Gastroesophageal sphincter (tissue), 4 donors: ENCODE results near the gene FAM110D. TPM values are rescaled to one million over a fixed set of nuclear protein-coding genes. Genes with fewer than 3 reads are reported as not detected.

Experiments used
- ATAC-seq: fragments of 150-250 bp; one replicate; pipeline ENCODE4 v1.9.1; 2016; ENCODE audit warnings: mild to moderate bottlenecking, moderate library complexity
- H3K27ac ChIP-seq, 4 donors: fragments of 200-600 bp; sonication (generic) in 3 of 4; 1 replicate in 3 of 4; 2 replicates in 1 of 4; pipeline ENCODE4 v1.5.1; 2016 to 2019
- H3K27me3 ChIP-seq: fragments of 200-600 bp; sonication (generic); one replicate; pipeline ENCODE4 v1.5.1; 2019
- H3K36me3 ChIP-seq, 2 donors: fragments of 200-600 bp; sonication (generic); one replicate each; pipeline ENCODE4 v1.5.1; 2019; ENCODE audit warnings: control low read depth in 1 of 2
- H3K4me1 ChIP-seq, 3 donors: fragments of 200-600 bp; sonication (generic); 1 replicate in 2 of 3; 2 replicates in 1 of 3; pipeline ENCODE4 v1.5.1; 2016 to 2019; ENCODE audit warnings: control low read depth in 2 of 3
- H3K4me3 ChIP-seq, 2 donors: fragments of 200-600 bp; sonication (generic); one replicate each; pipeline ENCODE4 v1.5.1; 2019; ENCODE audit warnings: mild to moderate bottlenecking in 1 of 2, moderate library complexity in 1 of 2
- H3K9me3 ChIP-seq, 3 donors: fragments of 200-600 bp; sonication (generic); one replicate each; pipeline ENCODE4 v1.5.1; 2017 to 2019; ENCODE audit warnings: control low read depth in 2 of 3
- EP300 ChIP-seq: sonication (generic); formaldehyde crosslinking; IDR thresholded peaks from one replicate; pipeline ENCODE4 v1.6.1; 2017; ENCODE audit warnings: antibody characterized with exemption, mild to moderate bottlenecking
- POLR2A ChIP-seq, 2 donors: fragments of 450-650 bp; IDR thresholded peaks; one replicate each; pipeline ENCODE4 v1.6.1; 2017; ENCODE audit warnings: antibody characterized with exemption in 2 of 2, mild to moderate bottlenecking in 2 of 2, moderate library complexity in 1 of 2
- POLR2AphosphoS5 ChIP-seq: sonication (generic); formaldehyde crosslinking; IDR thresholded peaks from one replicate; pipeline ENCODE4 v1.6.1; 2017; ENCODE audit warnings: antibody characterized with exemption
- WGBS, 2 donors: methylation state at CpG; one replicate each; pipeline ENCODE4 v1.1.5; 2018; ENCODE audit warnings: low coverage in 1 of 2; 5-methylcytosine and 5-hydroxymethylcytosine counted together
- total RNA-seq, 4 donors: library from RNA; depleted of rRNA; stranded (reverse); fragments of >200 nt; gene quantifications; one replicate each; pipeline ENCODE4 v1.1.0, GENCODE V29; 2016
- TF ChIP-seq, protein P1 (sequence below), 4 experiments: fragments of 200-600 bp in 2 of 4; fragments of 450-650 bp in 2 of 4; sonication (generic) in 1 of 4; IDR thresholded peaks; one replicate each; pipeline ENCODE4 v1.5.1; 2017 to 2019; ENCODE audit warnings: antibody characterized with exemption in 4 of 4, mild to moderate bottlenecking in 2 of 4, moderate library complexity in 2 of 4

The FAM110D gene
- total RNA-seq, 4 donors from 2014 or later, result 3.4 to 12.5 (median 7.7) TPM

DNA sequence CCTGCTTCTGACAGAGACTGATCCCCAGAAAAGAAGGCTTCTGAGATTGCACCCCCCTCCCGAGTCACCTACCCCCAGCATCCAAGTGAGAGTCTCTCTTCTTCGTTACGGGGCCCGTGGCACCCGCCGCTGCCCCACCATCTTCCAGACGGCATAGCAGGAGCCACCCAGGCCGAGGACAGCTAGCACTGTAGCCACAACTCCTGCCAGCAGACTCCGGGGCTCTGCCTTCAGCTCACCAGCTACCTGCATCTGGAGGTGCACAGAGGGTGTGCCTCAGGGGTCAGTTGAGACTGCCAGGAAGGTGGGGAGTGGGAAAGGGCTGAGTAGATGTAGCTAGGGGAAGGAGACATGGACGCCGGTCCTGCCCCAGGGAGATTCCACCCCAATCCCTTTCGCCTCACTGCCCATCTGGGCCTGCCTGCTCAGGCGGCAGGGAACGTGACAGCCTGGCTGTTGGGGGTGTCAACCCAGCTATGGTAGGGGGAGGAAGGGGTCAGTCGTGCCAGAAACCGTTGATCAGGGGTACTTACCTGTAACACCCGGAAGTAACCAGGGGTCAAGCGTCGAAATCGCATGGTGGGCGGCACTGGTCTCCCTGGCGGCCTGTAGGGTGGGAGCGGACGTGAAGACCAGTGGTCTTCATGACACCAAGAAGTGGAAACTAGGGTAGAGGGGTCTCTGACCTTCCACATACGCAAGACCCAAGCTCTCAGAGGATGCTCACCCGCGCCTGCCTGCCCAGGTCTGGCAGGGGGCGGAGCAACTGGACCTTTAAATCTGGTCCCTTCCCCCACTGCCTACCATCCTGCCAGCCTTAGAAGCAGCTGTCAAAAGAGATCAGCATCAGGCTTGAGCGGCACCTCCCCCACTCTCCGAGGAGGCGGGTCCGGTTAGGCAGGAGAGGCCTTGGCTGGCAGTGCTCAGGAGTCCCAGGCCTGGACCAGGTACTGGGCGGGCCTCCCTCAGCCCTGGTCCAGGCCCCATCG lies 12.5 kb downstream of the FAM110D start, which contains the start of gene ZNF593OS:
Gene ZNF593OS, minus strand, starts transcription at position 749 of the 989 bp plus-strand sequence. Its CDS starts 171 bp downstream, at position 578.
- no peak within 1 kb of the TSS for H3K27ac ChIP-seq
- H3K9me3 ChIP-seq, result no peaks in the 10 kb centered on the region
- peaks cover 0 to 11% of the 10 kb centered on the region in 2 donors for H3K36me3 ChIP-seq
- WGBS, 2 donors, result 40% methylated on average over 2 of the region's 34 CpGs; no CpG with 5 or more reads in 1 of the 2 donors
- ATAC-seq, result no peak
- H3K4me1 ChIP-seq, result peaks cover 3 to 23% (median 8%) of the 10 kb centered on the region in 3 donors
- TF ChIP-seq POLR2A (IDR thresholded peaks at IDR 0.05), result no peak
- TF ChIP-seq, protein P1, sequence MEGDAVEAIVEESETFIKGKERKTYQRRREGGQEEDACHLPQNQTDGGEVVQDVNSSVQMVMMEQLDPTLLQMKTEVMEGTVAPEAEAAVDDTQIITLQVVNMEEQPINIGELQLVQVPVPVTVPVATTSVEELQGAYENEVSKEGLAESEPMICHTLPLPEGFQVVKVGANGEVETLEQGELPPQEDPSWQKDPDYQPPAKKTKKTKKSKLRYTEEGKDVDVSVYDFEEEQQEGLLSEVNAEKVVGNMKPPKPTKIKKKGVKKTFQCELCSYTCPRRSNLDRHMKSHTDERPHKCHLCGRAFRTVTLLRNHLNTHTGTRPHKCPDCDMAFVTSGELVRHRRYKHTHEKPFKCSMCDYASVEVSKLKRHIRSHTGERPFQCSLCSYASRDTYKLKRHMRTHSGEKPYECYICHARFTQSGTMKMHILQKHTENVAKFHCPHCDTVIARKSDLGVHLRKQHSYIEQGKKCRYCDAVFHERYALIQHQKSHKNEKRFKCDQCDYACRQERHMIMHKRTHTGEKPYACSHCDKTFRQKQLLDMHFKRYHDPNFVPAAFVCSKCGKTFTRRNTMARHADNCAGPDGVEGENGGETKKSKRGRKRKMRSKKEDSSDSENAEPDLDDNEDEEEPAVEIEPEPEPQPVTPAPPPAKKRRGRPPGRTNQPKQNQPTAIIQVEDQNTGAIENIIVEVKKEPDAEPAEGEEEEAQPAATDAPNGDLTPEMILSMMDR (IDR thresholded peaks at IDR 0.05), result no peak
- TF ChIP-seq POLR2AphosphoS5, result no peak
- no peak for TF ChIP-seq EP300
- no peaks in the 10 kb centered on the region for H3K27me3 ChIP-seq
- H3K4me3 ChIP-seq, result peak within 1 kb of the TSS in 1 of 2 donors; percentile 91

DNA sequence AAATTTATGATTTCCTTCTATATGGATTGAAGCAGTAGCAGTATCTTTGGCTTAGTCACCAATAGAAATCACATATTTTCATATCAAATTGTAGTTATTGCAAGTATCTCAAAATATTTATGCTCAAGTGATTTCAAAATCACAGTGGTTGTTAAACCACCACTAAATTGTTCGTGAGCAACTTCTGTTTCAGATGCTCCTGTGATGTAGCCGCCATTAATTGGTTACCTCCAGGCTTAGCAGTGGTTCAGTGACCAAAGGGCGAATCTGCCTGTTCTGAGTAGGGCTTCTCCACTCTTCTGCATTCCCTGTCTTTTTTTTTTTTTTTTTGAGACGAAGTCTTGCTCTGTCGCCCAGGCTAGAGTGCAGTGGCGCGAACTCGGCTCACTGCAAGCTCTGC lies 16.5 kb downstream of the FAM110D start:
- WGBS, 2 donors, result 88 to 91% methylated on average over 3 to 8 of the region's 8 CpGs

DNA sequence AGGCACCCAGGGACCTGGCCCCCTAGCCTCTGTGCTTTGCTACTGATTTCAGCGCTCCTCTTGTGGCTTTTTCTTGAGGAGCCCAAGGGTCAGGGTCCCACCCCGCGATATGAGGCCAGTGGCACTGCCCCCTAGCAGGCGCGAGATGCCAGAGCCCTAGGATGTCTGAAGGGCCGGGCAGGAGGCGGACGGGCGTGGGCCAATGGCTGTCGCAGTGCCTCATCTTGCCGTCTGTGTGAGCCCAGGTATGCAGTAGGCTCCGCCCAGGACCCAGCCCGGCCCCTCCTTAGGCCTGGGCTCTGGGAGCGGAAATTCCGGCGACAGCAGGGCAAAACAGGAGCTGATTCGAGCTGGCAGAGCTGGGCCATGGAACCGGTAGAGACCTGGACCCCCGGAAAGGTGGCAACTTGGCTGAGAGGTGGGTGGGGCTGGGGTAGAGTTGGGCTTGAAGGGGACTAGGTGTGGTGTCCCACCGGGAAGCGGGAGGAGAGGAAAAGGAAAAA lies 18.4 kb downstream of the FAM110D start, which contains the start of gene CNKSR1:
Gene CNKSR1, plus strand, starts transcription at position 310 of the 503 bp plus-strand sequence. Its CDS starts 57 bp downstream, at position 367.
- no peak for ATAC-seq
- TF ChIP-seq EP300 (no peak), POLR2A (IDR thresholded peaks at IDR 0.05) (no peak), POLR2AphosphoS5 (no peak)
- TF ChIP-seq, protein P1 (IDR thresholded peaks at IDR 0.05), result no peak
- H3K27me3 ChIP-seq, result no peaks in the 10 kb centered on the region
- no peak within 1 kb of the TSS for H3K27ac ChIP-seq
- no peak within 1 kb of the TSS for H3K4me3 ChIP-seq
- no peaks in the 10 kb centered on the region for H3K9me3 ChIP-seq
- no peaks in the 10 kb centered on the region for H3K36me3 ChIP-seq
- 0 to 37% methylated on average over 1 to 3 of the region's 21 CpGs for WGBS, 2 donors
- no peaks in the 10 kb centered on the region for H3K4me1 ChIP-seq

More for the DNA sequence above, 16.5 kb downstream of the FAM110D start:
- Histone ChIP-seq H3K9me3 (no peaks in the 10 kb centered on the region), H3K36me3 (peaks cover 0 to 11% of the 10 kb centered on the region in 2 donors), H3K4me1 (peaks cover 3 to 12% (median 8%) of the 10 kb centered on the region in 3 donors), H3K4me3 (no peak overlapping the region), H3K27ac (no peak overlapping the region), H3K27me3 (no peaks in the 10 kb centered on the region)
- ATAC-seq, result no peak
- no peak for TF ChIP-seq POLR2AphosphoS5

- H3K27ac ChIP-seq, result no peak overlapping the region
- H3K36me3 ChIP-seq, result no peaks in the 10 kb centered on the region
- 80 to 89% methylated on average over 2 to 3 of the region's 4 CpGs for WGBS, 2 donors
- TF ChIP-seq POLR2AphosphoS5 (no peak), POLR2A (IDR thresholded peaks at IDR 0.05) (no peak), EP300 (no peak)
- TF ChIP-seq, protein P1 (IDR thresholded peaks at IDR 0.05), result no peak
- no peaks in the 10 kb centered on the region for H3K27me3 ChIP-seq
- H3K4me3 ChIP-seq, result no peak overlapping the region
- no peaks in the 10 kb centered on the region for H3K4me1 ChIP-seq
- no peaks in the 10 kb centered on the region for H3K9me3 ChIP-seq
- ATAC-seq, result no peak
These were observed 21.2 kb downstream of the FAM110D start for GRCh38 chr1:26180010-26180506.

DNA sequence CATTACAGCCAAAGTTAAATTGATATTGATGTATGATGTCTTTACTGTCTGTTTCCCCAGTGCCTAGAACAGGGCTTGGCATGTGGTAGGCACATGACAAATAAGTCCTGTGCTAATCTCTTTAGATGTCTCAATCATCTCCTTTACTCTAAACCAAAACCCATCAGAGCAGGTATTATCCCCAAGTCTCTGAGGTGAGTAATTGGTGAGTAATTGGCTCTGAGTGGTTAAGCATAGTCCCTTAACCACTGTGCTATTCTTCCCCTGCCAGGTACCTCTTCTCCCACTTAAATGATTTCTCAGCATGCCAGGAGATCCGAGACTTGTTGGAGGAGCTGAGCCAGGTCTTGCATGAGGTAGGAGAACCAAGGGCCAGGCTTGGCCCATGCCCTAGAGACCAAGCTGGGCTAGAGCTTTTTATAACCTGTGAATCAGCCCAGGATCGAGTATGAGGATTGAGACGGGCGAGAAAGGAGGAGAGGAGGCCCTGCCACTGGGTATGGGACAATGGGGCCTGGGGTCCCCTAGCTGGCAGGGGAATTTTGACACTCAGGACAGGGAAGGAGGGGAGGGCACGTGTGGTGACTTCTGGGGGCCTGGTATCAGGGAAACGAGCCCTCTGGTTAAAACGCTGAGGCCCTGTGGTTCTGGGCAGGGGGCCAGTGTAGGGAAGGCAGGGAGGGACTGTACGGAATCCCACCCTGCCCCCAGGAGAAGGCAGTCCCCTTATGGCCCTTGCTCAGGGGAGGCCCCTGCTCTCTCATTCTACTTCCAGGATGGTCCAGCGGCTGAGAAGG lies 22.9 kb downstream of the FAM110D start:
- TF ChIP-seq, protein P1 (IDR thresholded peaks at IDR 0.05), result no peak
- TF ChIP-seq POLR2A (IDR thresholded peaks at IDR 0.05) (no peak), POLR2AphosphoS5 (no peak), EP300 (no peak)
- 57 to 76% methylated on average over 3 of the region's 9 CpGs for WGBS, 2 donors
- no peak for ATAC-seq
- Histone ChIP-seq H3K9me3 (no peaks in the 10 kb centered on the region), H3K27ac (no peak overlapping the region), H3K36me3 (no peaks in the 10 kb centered on the region), H3K4me3 (no peak overlapping the region), H3K27me3 (no peaks in the 10 kb centered on the region), H3K4me1 (no peaks in the 10 kb centered on the region)
